GM12891 (cell line): Measurements from ENCODE around the gene SH2D6.

Experiments
- PAX5 ChIP-seq: IDR thresholded peaks from 2 replicates; pipeline ENCODE4 v1.6.1; 2011; ENCODE audit warnings: low read length, moderate library complexity, mild to moderate bottlenecking; ENCODE audit not compliant: insufficient read depth, severe bottlenecking
- POLR2A ChIP-seq: IDR thresholded peaks from 2 replicates; pipeline ENCODE4 v1.6.1; 2011; ENCODE audit warnings: low read depth, low read length, control low read depth
- POLR2AphosphoS5 ChIP-seq: IDR thresholded peaks from 2 replicates; pipeline ENCODE4 v1.6.1; 2011; ENCODE audit warnings: low read depth, low read length, control low read depth

DNA sequence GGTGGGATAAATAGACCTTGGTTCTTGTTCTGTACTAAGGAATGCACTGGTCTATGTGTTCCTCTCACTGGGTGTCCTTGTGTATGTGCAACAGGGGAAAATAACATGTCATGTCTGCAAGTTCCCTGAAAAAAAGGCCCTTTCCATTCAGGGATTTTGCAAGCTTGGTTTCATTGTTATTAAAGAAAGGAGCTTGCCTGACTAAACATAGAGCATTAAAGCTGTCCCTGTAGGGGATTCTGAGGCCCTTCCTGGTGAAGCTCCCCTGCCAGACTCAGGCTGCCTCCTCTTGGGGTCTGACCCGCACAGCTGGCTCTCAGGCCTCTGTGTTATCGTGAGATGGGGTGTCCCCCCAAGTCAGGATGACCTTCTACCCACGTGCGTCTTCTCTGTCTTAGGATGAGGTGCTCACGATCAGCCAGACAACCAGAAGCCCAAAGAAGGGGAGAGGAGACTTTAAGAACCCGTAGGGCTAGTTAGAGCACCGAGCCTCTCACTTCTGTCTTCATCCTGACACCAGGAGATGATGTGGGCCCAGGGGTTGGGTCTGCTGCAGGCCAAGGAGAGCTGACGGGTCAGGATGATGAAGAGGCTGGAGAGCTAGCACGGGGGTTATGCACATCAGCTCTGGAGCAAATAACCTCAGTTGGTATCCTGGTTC is 29.5 kb upstream of the SH2D6 start:
- TF ChIP-seq POLR2A (no peak), POLR2AphosphoS5 (no peak), PAX5 (no peak)
